Measurements from ENCODE around the gene TNFRSF21.
A peak's percentile ranks its signal among the peaks of the same experiment; 100 is the strongest.

Gene TNFRSF21

DNA sequence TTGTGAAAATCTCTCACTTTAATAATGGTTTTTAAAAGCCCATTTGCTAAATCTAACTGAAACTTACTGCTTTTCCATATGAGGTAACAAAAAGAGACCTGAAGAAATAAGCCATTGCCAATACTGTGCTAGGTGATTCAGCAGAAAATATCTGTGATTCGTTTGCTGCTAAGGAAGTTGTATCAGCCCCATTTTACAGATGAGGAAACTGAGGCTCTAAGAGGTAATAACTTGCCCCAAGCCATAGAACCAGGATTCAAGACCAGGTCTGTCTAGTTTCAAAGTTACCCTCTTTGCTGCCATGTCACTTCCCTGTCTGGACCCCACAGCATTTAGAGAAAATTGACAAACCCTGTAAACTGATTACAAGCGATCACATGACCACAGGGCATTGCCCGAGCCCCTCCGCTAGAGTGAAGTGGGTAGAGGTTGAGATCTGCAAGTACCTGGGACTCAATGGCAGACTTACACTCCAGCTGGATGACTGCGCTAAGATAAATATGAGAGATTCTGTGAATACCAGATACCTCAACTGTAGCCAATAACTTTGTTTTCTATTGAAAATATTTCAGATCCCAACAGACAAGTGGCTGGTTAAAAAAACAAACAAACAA lies 69.3 kb downstream of the TNFRSF21 start:
- H3K36me3 ChIP-seq = peaks cover 0 to 55% (median 13%) of the 10 kb centered on the region in 11 experiments; a peak in 10 of 22 replicates
- H3K27me3 ChIP-seq = no peaks in the 10 kb centered on the region
- H3K4me3 ChIP-seq = no peak overlapping the region
- H3K4me1 ChIP-seq = peaks cover 65 to 87% (median 78%) of the 10 kb centered on the region in 10 experiments
- peak overlapping the region in 10 of 11 experiments; percentile 16 to 89 (median 56); a peak in 13 of 22 replicates for H3K4me2 ChIP-seq
- no peaks in the 10 kb centered on the region for H4K20me1 ChIP-seq
- no peak for TF ChIP-seq Cebpa-rat (IDR thresholded peaks at IDR 0.05)
- peaks cover 0 to 6% (median 0%) of the 10 kb centered on the region in 11 experiments; a peak in 4 of 22 replicates for H3K9me3 ChIP-seq (replicated peaks in 1 of 11)
- no peak overlapping the region for H3K9ac ChIP-seq
- peak overlapping the region in 8 of 11 experiments; percentile 19 to 96 (median 91); a peak in 16 of 22 replicates for H3K27ac ChIP-seq

DNA sequence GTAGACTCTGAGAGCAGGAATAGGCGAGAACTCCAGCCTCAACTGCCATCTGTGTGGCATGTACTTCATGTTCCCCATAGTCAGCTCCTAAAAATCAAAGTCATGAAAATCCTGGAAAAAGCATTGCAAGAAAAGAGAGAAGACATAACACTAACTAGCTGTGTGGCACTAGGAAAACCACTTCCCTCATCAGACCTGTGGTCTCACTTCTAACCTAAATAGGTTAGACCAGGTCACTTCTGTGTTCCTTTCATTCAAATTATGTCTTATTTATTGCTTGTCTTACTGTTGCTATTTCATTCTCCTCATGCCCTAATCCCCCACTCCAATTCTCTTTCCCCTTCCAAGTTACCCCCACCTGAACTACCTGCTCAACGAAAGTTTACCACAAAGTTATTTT lies 70.2 kb downstream of the TNFRSF21 start:
- Histone ChIP-seq H3K9me3 (replicated peaks in 1 of 11) (peaks cover 0 to 6% (median 0%) of the 10 kb centered on the region in 11 experiments; a peak in 4 of 22 replicates), H3K36me3 (peaks cover 0 to 59% (median 20%) of the 10 kb centered on the region in 11 experiments; a peak in 15 of 22 replicates), H3K4me1 (peaks cover 57 to 83% (median 71%) of the 10 kb centered on the region in 10 experiments), H3K4me2 (peak overlapping the region; percentile 16 to 83 (median 29); a peak in 20 of 22 replicates), H4K20me1 (no peaks in the 10 kb centered on the region), H3K9ac (no peak overlapping the region), H3K27ac (peak overlapping the region in 6 of 11 experiments; percentile 83 to 96 (median 91); a peak in 6 of 22 replicates), H3K27me3 (no peaks in the 10 kb centered on the region), H3K4me3 (no peak overlapping the region)
- no peak for TF ChIP-seq Cebpa-rat (IDR thresholded peaks at IDR 0.05)

DNA sequence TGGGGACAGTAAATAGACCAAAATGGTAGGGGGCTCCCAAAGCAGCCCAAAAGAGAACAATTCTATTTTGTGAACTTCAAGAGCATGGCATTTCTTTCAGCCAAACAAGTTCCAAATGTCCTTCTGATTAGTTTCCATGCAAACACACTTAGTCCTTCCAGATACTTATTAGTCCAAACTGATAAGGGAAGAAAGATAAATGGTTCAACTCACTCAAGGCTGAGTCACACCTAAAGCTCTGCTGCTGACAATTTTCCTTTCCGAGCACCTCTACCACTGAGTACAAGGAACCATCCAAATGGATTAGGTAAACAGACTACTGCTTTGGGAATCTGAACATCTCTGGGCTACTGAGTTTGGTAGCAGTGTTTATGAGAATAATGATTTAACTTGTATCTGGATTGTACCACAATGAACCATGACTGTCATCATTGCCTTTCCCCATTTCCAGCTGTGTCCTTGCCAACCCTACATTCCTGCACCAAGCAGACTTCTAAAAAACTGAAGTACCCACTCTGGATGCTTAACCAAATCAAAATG lies 71.2 kb downstream of the TNFRSF21 start:
- Histone ChIP-seq H3K4me2 (peak overlapping the region in 3 of 11 experiments; percentile 17 to 29 (median 29); a peak in 4 of 22 replicates), H4K20me1 (no peaks in the 10 kb centered on the region), H3K9ac (no peak overlapping the region), H3K9me3 (replicated peaks in 1 of 11) (peaks cover 0 to under 1% (median 0%) of the 10 kb centered on the region in 11 experiments; a peak in 2 of 22 replicates), H3K36me3 (peaks cover 6 to 57% (median 27%) of the 10 kb centered on the region in 11 experiments; a peak in 19 of 22 replicates), H3K27ac (no peak overlapping the region; a peak in 1 of 22 replicates), H3K4me3 (no peak overlapping the region), H3K27me3 (no peaks in the 10 kb centered on the region), H3K4me1 (peaks cover 47 to 74% (median 61%) of the 10 kb centered on the region in 10 experiments)
- TF ChIP-seq Cebpa-rat (IDR thresholded peaks at IDR 0.05) = no peak

DNA sequence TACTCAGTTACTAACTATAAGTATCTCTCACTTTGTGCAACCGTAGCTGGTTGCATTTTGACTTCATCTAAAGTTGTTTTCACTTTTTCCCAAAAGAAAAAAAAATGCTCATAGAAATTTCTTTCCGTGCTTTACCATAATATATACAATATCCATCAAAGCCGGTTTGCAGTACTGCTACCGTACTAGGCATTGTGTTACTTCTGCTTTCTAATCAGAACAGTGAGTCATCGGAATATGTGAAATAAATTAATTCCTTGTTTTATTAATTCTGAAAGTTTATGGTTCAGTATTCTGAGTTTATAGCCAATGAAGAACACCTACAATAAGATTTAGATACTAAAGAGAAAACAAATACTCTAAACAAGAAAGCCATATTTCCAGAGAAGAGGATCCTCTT lies 72.5 kb downstream of the TNFRSF21 start:
- Histone ChIP-seq H3K27me3 (no peaks in the 10 kb centered on the region; a peak in 1 of 22 replicates), H4K20me1 (no peaks in the 10 kb centered on the region), H3K4me3 (no peak overlapping the region), H3K9ac (no peak overlapping the region), H3K4me1 (peaks cover 40 to 61% (median 50%) of the 10 kb centered on the region in 10 experiments), H3K27ac (no peak overlapping the region), H3K9me3 (replicated peaks in 1 of 11) (no peaks in the 10 kb centered on the region), H3K4me2 (peak overlapping the region in 2 of 11 experiments; percentile 31 to 60; a peak in 4 of 22 replicates), H3K36me3 (peaks cover 6 to 65% (median 37%) of the 10 kb centered on the region in 11 experiments; a peak in 19 of 22 replicates)
- TF ChIP-seq Cebpa-rat (IDR thresholded peaks at IDR 0.05) = no peak

DNA sequence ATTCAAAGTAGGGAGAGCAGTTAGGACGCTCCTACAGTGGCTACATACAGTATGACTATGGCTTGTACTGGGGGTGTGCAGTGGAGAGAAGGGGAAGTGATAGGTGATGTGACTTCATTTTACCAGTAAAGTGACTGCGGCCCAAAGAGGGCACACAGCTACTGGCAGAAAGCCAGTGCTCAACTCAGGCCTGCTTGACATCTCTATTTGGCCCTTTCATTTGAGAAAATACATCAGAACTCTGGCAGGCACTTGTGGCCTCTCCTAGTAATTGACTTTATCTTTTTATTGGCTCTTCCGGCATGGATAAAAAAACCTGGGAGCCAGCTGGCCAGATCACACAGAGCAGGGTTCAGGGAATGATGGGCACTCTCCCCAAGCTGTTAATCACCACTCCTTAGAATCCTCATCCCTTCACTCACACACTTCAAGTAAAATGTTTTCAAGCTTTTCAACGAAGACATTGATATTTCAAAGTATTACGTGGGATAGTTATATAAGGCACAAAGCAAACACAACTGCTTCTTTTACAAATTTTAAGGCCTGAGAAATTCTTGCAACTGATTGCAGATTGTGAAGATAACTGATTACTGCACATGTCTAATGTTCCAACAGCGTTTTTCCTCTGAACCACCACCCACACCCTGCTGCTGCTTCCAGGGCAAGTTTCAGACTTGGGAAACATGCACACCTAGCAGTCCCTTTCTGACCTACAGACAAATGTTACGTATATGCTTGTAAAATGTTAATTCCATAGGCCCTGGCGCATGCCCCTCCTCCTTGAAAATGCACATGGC lies 73.5 kb downstream of the TNFRSF21 start:
- Histone ChIP-seq H3K27ac (peak overlapping the region in 4 of 11 experiments; percentile 14 to 46 (median 29); a peak in 4 of 22 replicates), H4K20me1 (no peaks in the 10 kb centered on the region), H3K9me3 (replicated peaks in 1 of 11) (no peaks in the 10 kb centered on the region), H3K9ac (no peak overlapping the region), H3K4me1 (peaks cover 30 to 58% (median 39%) of the 10 kb centered on the region in 10 experiments), H3K27me3 (no peaks in the 10 kb centered on the region; a peak in 1 of 22 replicates), H3K4me3 (no peak overlapping the region), H3K4me2 (peak overlapping the region in 6 of 11 experiments; percentile 1 to 67 (median 18); a peak in 11 of 22 replicates), H3K36me3 (peaks cover 6 to 76% (median 46%) of the 10 kb centered on the region in 11 experiments; a peak in 19 of 22 replicates)
- no peak for TF ChIP-seq Cebpa-rat (IDR thresholded peaks at IDR 0.05)

DNA sequence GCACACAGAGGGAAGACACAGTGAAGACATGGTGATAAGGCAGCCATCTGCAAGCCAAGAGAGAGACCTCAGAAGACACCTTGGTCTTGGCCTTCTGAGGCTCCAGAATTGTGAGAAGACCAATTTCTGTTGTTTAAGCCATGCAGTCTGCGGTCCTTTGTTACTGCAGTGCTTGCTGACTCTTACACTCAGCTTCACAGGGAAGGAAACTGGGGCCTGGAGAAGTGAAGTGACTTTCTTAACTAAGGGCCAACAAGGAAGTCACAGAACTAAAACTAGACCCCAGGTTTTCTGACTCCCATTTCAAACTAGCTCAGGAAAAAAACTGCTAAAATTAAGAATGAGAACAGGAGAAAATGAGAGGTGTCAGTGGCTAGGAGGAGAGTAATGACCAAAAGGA lies 74.3 kb downstream of the TNFRSF21 start:
- Histone ChIP-seq H3K36me3 (peaks cover 6 to 83% (median 50%) of the 10 kb centered on the region in 11 experiments; a peak in 19 of 22 replicates), H3K4me2 (peak overlapping the region in 5 of 11 experiments; percentile 1 to 67 (median 27); a peak in 10 of 22 replicates)
- TF ChIP-seq Cebpa-rat (IDR thresholded peaks at IDR 0.05) = no peak

DNA sequence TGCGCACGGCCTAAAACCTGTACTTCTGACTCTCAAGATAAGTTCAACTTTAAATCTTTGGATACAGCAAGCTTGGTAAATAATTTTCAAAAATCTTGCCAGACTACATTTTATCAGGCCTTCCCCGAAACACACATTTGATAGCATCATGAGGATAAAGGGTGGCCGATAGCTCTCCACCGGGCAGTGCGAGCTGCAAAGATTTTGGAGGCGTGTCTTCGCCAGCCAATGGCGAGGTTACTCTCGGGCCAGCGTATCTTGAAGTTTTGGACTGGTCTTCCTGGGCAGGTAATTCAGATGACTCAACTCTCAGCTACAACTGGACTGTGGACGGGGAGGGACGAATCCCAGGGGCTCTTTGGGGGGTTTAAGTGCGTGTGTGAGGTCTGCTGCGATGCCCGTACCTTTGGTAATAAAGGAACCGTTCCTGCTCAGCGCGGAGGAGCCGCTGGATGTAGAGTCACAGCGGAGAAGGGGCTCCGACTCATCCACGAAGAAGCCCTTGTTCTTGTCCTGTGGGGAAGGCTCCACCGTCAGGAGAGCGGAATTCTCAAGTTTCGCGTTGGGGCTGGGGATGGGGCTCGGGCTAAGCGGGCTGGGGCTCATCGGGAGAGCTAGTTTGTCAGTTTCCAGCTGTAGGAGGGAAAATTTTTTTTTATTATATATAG lies 75.3 kb downstream of the TNFRSF21 start:
- Histone ChIP-seq H3K9me3 (replicated peaks in 1 of 11) (no peaks in the 10 kb centered on the region; a peak in 1 of 22 replicates), H3K4me1 (peaks cover 12 to 52% (median 24%) of the 10 kb centered on the region in 10 experiments; a peak in 19 of 20 replicates), H3K27me3 (no peaks in the 10 kb centered on the region; a peak in 1 of 22 replicates), H3K27ac (no peak overlapping the region), H3K4me2 (no peak overlapping the region), H3K9ac (no peak overlapping the region), H3K4me3 (no peak overlapping the region), H3K36me3 (peaks cover 6 to 87% (median 59%) of the 10 kb centered on the region in 11 experiments; a peak in 19 of 22 replicates), H4K20me1 (no peaks in the 10 kb centered on the region)
- TF ChIP-seq Cebpa-rat (IDR thresholded peaks at IDR 0.05) = no peak

More for the DNA sequence above, 74.3 kb downstream of the TNFRSF21 start:
- no peaks in the 10 kb centered on the region for H4K20me1 ChIP-seq
- H3K4me1 ChIP-seq = peaks cover 22 to 58% (median 34%) of the 10 kb centered on the region in 10 experiments
- no peak overlapping the region for H3K4me3 ChIP-seq
- H3K9ac ChIP-seq = no peak overlapping the region
- no peaks in the 10 kb centered on the region for H3K9me3 ChIP-seq (replicated peaks in 1 of 11)
- peak overlapping the region in 4 of 11 experiments; percentile 14 to 46 (median 31); a peak in 6 of 22 replicates for H3K27ac ChIP-seq
- no peaks in the 10 kb centered on the region; a peak in 1 of 22 replicates for H3K27me3 ChIP-seq

DNA sequence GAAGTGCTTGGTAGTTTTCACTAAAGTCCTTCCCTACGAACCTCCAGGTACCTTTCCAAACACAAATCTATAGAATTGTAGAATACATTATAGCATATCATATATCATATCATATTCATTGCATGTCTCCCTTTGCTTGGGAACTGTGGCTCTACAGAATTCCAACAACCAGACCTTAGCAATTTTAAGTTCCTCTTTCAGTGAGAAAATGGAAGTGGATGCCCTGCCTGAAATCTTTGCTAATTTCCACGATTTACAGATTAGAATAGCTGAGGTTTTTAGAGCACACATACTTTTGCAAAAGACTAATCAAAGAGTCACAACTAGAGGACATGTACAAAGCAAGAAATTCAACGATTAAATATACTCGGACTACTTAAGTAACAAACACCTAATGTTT lies 78.6 kb downstream of the TNFRSF21 start:
- Histone ChIP-seq H3K27me3 (no peaks in the 10 kb centered on the region; a peak in 1 of 22 replicates), H4K20me1 (no peaks in the 10 kb centered on the region), H3K4me2 (peak overlapping the region in 3 of 11 experiments; percentile 24 to 63 (median 51); a peak in 5 of 22 replicates), H3K9me3 (replicated peaks in 1 of 11) (peaks cover 0 to 13% (median 6%) of the 10 kb centered on the region in 11 experiments; a peak in 10 of 22 replicates), H3K36me3 (peaks cover 6 to 81% (median 56%) of the 10 kb centered on the region in 11 experiments; a peak in 19 of 22 replicates), H3K27ac (no peak overlapping the region), H3K4me3 (no peak overlapping the region), H3K9ac (no peak overlapping the region), H3K4me1 (peaks cover 5 to 32% (median 9%) of the 10 kb centered on the region in 10 experiments; a peak in 14 of 20 replicates)
- no peak for TF ChIP-seq Cebpa-rat (IDR thresholded peaks at IDR 0.05)

Data from BLaER1 treated with 17β-estradiol and CSF1 and Interleukin-3, amounts not matched to agents 10 nM and 100 nM (cell line).